HG02981 (cell line): ENCODE measurements around the gene FADS1.

ENCODE experiments used
- ATAC-seq: cut with Tn5 transposase; IDR thresholded peaks from one replicate; pipeline ENCODE4 v1.9.1; 2021; ENCODE audit warnings: mild to moderate bottlenecking, moderate library complexity; ENCODE audit not compliant: unreplicated experiment

FADS1 gene

GRCh38 chr11:61816736-61817455 lies at the start of gene FADS1:
TSS of gene FADS1 (minus strand) at chr11:61817003. CDS start at chr11:61816929, 74 bp downstream.
- peak; percentile 42 for ATAC-seq

- ATAC-seq: no peak
Measured at GRCh38 chr11:61866231-61866957, 49.6 kb upstream of the FADS1 start.

GRCh38 chr11:61864814-61865775 lies 48.3 kb upstream of the FADS1 start:
- no peak for ATAC-seq

GRCh38 chr11:61863548-61864081 lies 46.8 kb upstream of the FADS1 start:
- ATAC-seq: no peak

GRCh38 chr11:61862714-61863547 lies 46.1 kb upstream of the FADS1 start:
- no peak for ATAC-seq

GRCh38 chr11:61861634-61862033 lies 44.8 kb upstream of the FADS1 start:
- ATAC-seq: no peak

- ATAC-seq: no peak
Measured at GRCh38 chr11:61860054-61860903, 43.5 kb upstream of the FADS1 start.

GRCh38 chr11:61855939-61856680 lies 39.3 kb upstream of the FADS1 start:
- ATAC-seq: no peak

- ATAC-seq: no peak
Measured at GRCh38 chr11:61854966-61855714, 38.3 kb upstream of the FADS1 start.

- ATAC-seq: no peak
Measured at GRCh38 chr11:61854206-61854895, 37.5 kb upstream of the FADS1 start.

- no peak for ATAC-seq
Measured at GRCh38 chr11:61853698-61854169, 36.9 kb upstream of the FADS1 start.

- no peak for ATAC-seq
Measured at GRCh38 chr11:61851900-61852295, 35.1 kb upstream of the FADS1 start.

- no peak for ATAC-seq
Measured at GRCh38 chr11:61851113-61851899, 34.5 kb upstream of the FADS1 start.

- no peak for ATAC-seq
Measured at GRCh38 chr11:61850687-61851086, 33.9 kb upstream of the FADS1 start.

- ATAC-seq: no peak
Measured at GRCh38 chr11:61848631-61849030, 31.8 kb upstream of the FADS1 start.

GRCh38 chr11:61847914-61848581 lies 31.2 kb upstream of the FADS1 start:
- no peak for ATAC-seq
